Choroid plexus epithelial cell (primary cell): Measurements from ENCODE around the gene CSGALNACT2.

Experiments used
- DNase-seq: peaks from one replicate; pipeline ENCODE4 v3.0.0-alpha.2; 2010; ENCODE audit warnings: low read depth
- H3K4me3 ChIP-seq: 2 replicates; pipeline ENCODE4 v1.5.1; 2011; ENCODE audit warnings: low read depth, mild to moderate bottlenecking, control low read depth, low read length, moderate library complexity
- CTCF ChIP-seq: conservative IDR thresholded peaks from 2 replicates; pipeline ENCODE4 v1.5.1; 2011; ENCODE audit warnings: low read depth, mild to moderate bottlenecking, control low read depth, inconsistent platforms, low read length, moderate library complexity

The CSGALNACT2 gene

GRCh38 chr10:43227911-43228782 lies 89.9 kb downstream of the CSGALNACT2 start:
- H3K4me3 ChIP-seq = no peak overlapping the region
- no peak for TF ChIP-seq CTCF
- DNase-seq = no peak

- DNase-seq = no peak
- H3K4me3 ChIP-seq = no peak overlapping the region
- TF ChIP-seq CTCF = no peak
These were observed 90.5 kb downstream of the CSGALNACT2 start for GRCh38 chr10:43228783-43229207.

- no peak for DNase-seq
- no peak overlapping the region for H3K4me3 ChIP-seq
These were observed 91.2 kb downstream of the CSGALNACT2 start for GRCh38 chr10:43229208-43230061.

GRCh38 chr10:43230101-43230908 lies 92.1 kb downstream of the CSGALNACT2 start:
- no peak for TF ChIP-seq CTCF
- DNase-seq = no peak
- no peak overlapping the region for H3K4me3 ChIP-seq

More at GRCh38 chr10:43229208-43230061, 91.2 kb downstream of the CSGALNACT2 start:
- TF ChIP-seq CTCF = no peak

GRCh38 chr10:43230909-43231522 lies 92.8 kb downstream of the CSGALNACT2 start:
- DNase-seq = no peak
- TF ChIP-seq CTCF = no peak
- no peak overlapping the region for H3K4me3 ChIP-seq

GRCh38 chr10:43231523-43232078 lies 93.4 kb downstream of the CSGALNACT2 start:
- no peak overlapping the region for H3K4me3 ChIP-seq
- no peak for DNase-seq
- no peak for TF ChIP-seq CTCF
